ENCODE results near the gene KIAA0232.
"Not testable (repeated sequence)": the region's sequence is repeated elsewhere in the genome, so short reads cannot be mapped to it uniquely, and the experiment has no call there.

KIAA0232 gene

GRCh38 chr4:6889101-6889735 lies 106.7 kb downstream of the KIAA0232 start:
- H3K4me3 ChIP-seq (ENCODE audit: low read length) = no peak overlapping the region
- no peak for DNase-seq (ENCODE audit: low read depth)
- TF ChIP-seq, protein P1, sequence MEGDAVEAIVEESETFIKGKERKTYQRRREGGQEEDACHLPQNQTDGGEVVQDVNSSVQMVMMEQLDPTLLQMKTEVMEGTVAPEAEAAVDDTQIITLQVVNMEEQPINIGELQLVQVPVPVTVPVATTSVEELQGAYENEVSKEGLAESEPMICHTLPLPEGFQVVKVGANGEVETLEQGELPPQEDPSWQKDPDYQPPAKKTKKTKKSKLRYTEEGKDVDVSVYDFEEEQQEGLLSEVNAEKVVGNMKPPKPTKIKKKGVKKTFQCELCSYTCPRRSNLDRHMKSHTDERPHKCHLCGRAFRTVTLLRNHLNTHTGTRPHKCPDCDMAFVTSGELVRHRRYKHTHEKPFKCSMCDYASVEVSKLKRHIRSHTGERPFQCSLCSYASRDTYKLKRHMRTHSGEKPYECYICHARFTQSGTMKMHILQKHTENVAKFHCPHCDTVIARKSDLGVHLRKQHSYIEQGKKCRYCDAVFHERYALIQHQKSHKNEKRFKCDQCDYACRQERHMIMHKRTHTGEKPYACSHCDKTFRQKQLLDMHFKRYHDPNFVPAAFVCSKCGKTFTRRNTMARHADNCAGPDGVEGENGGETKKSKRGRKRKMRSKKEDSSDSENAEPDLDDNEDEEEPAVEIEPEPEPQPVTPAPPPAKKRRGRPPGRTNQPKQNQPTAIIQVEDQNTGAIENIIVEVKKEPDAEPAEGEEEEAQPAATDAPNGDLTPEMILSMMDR (IDR thresholded peaks at IDR 0.05; ENCODE audit: insufficient read depth, low read depth, low read length, missing control alignments) = no peak

DNA sequence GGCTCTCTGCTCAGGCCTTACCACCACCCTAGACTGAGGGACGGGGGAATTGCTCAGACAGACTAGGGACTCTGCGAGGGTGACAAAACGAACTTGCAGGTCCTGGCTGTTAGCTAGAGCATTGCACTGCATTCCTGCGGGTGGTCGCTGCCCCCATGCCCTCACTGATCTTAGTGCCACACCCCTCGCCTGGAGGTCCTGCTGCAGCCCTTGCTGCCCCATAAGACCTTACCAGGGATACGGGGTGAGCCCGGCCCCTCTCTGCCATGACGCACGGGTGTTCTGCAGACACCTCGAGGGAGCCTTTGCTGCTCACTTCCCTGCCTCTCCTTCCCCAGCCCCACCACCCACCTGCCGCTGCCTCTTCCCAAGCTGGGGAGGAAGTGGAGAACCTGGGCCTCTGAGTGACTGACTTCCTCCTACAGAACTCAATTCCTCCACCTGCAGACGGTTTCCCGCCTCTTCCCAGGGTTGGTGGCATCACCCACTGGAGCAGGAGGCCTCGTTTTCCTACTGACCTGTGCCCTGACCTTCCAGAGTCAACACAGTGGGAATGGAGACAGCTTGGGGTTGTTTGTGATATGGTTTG lies 107.3 kb downstream of the KIAA0232 start:
- H3K4me3 ChIP-seq (ENCODE audit: low read length) = no peak overlapping the region
- TF ChIP-seq, protein P1 (IDR thresholded peaks at IDR 0.05; ENCODE audit: insufficient read depth, low read depth, low read length, missing control alignments) = no peak
- no peak for DNase-seq (ENCODE audit: low read depth)

DNA sequence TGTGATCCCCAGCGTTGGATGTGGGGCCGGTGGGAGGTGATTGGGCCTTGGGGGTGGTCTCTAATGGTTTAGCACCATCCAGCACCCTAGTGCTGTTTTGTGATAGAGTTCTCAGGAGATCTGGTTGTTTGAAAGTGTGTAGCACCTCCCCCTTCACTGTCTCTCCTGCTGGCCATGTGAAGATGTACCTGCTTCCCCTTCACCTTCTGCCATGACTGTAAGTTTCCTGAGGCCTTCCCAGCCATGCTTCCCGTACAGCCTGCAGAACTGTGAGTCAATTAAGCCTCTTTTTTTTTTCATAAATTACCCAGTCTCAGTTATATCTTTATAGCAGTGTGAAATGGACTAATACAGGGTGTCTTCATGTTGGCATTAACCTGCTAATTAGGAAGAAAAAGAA lies 107.8 kb downstream of the KIAA0232 start:
- TF ChIP-seq, protein P1 (IDR thresholded peaks at IDR 0.05; ENCODE audit: insufficient read depth, low read depth, low read length, missing control alignments) = no peak
- no peak overlapping the region for H3K4me3 ChIP-seq (ENCODE audit: low read length)
- no peak for DNase-seq (ENCODE audit: low read depth)

GRCh38 chr4:6890971-6891370 lies 108.4 kb downstream of the KIAA0232 start:
- DNase-seq (ENCODE audit: low read depth); H3K4me3 ChIP-seq (ENCODE audit: low read length): not testable (repeated sequence)

DNA sequence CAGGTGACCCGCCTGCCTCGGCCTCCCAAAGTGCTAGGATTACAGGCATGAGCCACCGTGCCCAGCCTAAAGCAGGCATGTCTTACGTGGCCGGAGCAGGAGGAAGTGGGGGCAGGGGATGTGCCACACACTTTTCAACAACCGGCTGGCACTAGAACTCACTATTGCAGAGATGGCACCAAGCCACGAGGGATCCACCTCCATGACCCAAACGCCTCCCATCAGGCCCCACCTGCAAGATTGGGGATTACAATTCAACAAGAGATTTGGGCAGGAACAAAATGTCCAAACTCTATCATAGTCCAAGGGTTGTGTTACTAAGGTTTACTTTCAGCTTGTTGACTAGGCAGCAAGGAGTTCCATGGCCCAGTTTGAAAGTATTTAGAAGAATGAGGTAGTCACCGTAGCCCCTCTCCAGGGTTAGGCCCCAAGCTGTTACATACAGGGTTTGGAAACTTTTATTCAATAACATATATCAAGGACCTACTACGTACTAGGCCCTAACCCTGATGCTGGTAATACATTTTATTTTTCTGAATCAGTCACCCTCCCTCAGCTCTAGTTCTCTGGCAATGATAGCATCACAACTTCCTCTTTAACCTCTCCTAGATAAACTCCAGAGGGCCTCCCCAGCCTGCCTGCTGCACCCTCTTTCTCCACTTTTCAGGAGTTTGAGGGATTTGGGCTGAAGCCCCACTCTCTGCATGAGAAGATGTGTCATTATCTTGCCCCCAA lies 109.1 kb downstream of the KIAA0232 start:
- DNase-seq (ENCODE audit: low read depth) = no peak
- TF ChIP-seq, protein P1 (IDR thresholded peaks at IDR 0.05; ENCODE audit: insufficient read depth, low read depth, low read length, missing control alignments) = no peak
- no peak overlapping the region for H3K4me3 ChIP-seq (ENCODE audit: low read length)

- no peak overlapping the region for H3K4me3 ChIP-seq (ENCODE audit: low read length)
- DNase-seq (ENCODE audit: low read depth) = peak; percentile 13
- TF ChIP-seq, protein P1 (IDR thresholded peaks at IDR 0.05; ENCODE audit: insufficient read depth, low read depth, low read length, missing control alignments) = no peak
Observed at GRCh38 chr4:6892190-6892908, 109.8 kb downstream of the KIAA0232 start.

DNA sequence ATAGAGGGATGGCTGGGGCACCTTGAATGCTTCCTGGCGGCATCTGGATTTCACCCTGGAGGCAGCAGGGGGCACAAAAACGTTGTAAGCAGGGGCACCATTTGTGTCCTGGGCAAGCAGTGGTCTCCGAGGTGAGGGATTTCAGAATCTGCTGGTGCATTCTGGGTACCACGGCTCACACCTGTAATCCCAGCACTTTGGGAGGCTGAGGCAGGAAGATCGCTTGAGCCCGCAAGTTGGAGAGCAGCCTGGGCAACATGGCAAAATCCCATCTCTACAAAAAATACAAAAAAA lies 110.3 kb downstream of the KIAA0232 start:
- no peak overlapping the region for H3K4me3 ChIP-seq (ENCODE audit: low read length)
- TF ChIP-seq, protein P1 (IDR thresholded peaks at IDR 0.05; ENCODE audit: insufficient read depth, low read depth, low read length, missing control alignments) = no peak
- DNase-seq (ENCODE audit: low read depth) = no peak

Measured in epithelial cell of esophagus (primary cell).